Activated B cell treated with CpG ODN at 0.5 μM for 24 hours (primary cell): Measurements from ENCODE around the gene GFI1B. TPM values are rescaled to one million over a fixed set of nuclear protein-coding genes. Genes with fewer than 3 reads are reported as not detected.

ENCODE experiments used
- ATAC-seq: fragments of 200-7000 bp; cut with Tn5 transposase; one replicate; pipeline ENCODE4 v1.10.0; 2021; ENCODE audit warnings: low read depth, mild to moderate bottlenecking, moderate library complexity
- CTCF ChIA-PET: fragments of 350-600 bp; sonication (Branson Sonifier 250); formaldehyde crosslinking; loops from one replicate; lab custom pipeline; 2021; ENCODE audit warnings: antibody characterized with exemption; lab: Charles Lee
- POLR2A ChIA-PET: fragments of 350-600 bp; sonication (Branson Sonifier 250); formaldehyde crosslinking; loops from one replicate; lab custom pipeline; 2021; ENCODE audit warnings: antibody characterized with exemption; lab: Charles Lee
- DNase-seq: peaks from one replicate; pipeline ENCODE4 v3.0.0; 2022
- H3K27ac Mint-ChIP-seq: one replicate; pipeline ENCODE4 v1.8.0; 2020; ENCODE audit warnings: mixed read lengths
- H3K27me3 Mint-ChIP-seq: one replicate; pipeline ENCODE4 v1.8.0; 2021; ENCODE audit warnings: mixed read lengths
- H3K36me3 Mint-ChIP-seq: one replicate; pipeline ENCODE4 v1.8.0; 2021; ENCODE audit warnings: low read depth, mixed read lengths
- H3K4me1 Mint-ChIP-seq: one replicate; pipeline ENCODE4 v1.8.0; 2021; ENCODE audit warnings: mixed read lengths
- H3K4me3 Mint-ChIP-seq: one replicate; pipeline ENCODE4 v1.8.0; 2020; ENCODE audit warnings: mild to moderate bottlenecking, mixed read lengths
- H3K9me3 Mint-ChIP-seq: one replicate; pipeline ENCODE4 v1.8.0; 2020; ENCODE audit warnings: mixed read lengths
- CTCF ChIP-seq: fragments of 200-600 bp; IDR thresholded peaks from one replicate; pipeline ENCODE4 v1.8.0; 2022; ENCODE audit warnings: antibody characterized with exemption, mild to moderate bottlenecking
- intact Hi-C: fragments of 100-400 bp; cut with micrococcal nuclease; formaldehyde crosslinking; loops from one replicate; pipeline ENCODE4 v1.15.1; 2024
- total RNA-seq: library from RNA; stranded (reverse); gene quantifications from 2 replicates; pipeline ENCODE4 v1.2.3, GENCODE V29; 2022

GFI1B gene
- total RNA-seq, 1 donor from 2014 or later, result 0.38 TPM

GRCh38 chr9:132946211-132946610 is 32.3 kb upstream of the GFI1B start:
- Mint-ChIP-seq H3K4me1 (peaks cover 29% of the 10 kb centered on the region), H3K36me3 (peaks cover 9% of the 10 kb centered on the region), H3K4me3 (peak overlapping the region; percentile 98), H3K9me3 (no peaks in the 10 kb centered on the region), H3K27ac (no peak overlapping the region), H3K27me3 (no peaks in the 10 kb centered on the region)
- intact Hi-C loops, result no loop called here
- ChIA-PET CTCF (no interaction called here), POLR2A (interaction anchor here (3.0 kb wide), 1 partner anchor 176 kb away, joined by 12 read pairs; no protein-coding TSS in a partner anchor)
- no peak for TF ChIP-seq CTCF
- DNase-seq (no peak), ATAC-seq (no peak)

GRCh38 chr9:132946631-132947295 is 31.7 kb upstream of the GFI1B start:
- CTCF ChIA-PET, result no interaction called here
- ATAC-seq (no peak), DNase-seq (no peak)
- no peak for TF ChIP-seq CTCF
- Mint-ChIP-seq H3K36me3 (peaks cover 9% of the 10 kb centered on the region), H3K27me3 (no peaks in the 10 kb centered on the region), H3K4me3 (no peak overlapping the region), H3K4me1 (peaks cover 29% of the 10 kb centered on the region), H3K9me3 (no peaks in the 10 kb centered on the region), H3K27ac (no peak overlapping the region)
- intact Hi-C loops, result no loop called here
- POLR2A ChIA-PET, result interaction anchor here (0.6 kb wide), 2 partner anchors 481 to 884 kb away, joined by 5 to 6 read pairs; no protein-coding TSS in a partner anchor

- ChIA-PET CTCF (no interaction called here), POLR2A (interaction anchor here (0.7 kb wide), 1 partner anchor 322 kb away, joined by 3 read pairs; no protein-coding TSS in a partner anchor)
- Mint-ChIP-seq H3K27me3 (no peaks in the 10 kb centered on the region), H3K4me1 (peaks cover 21% of the 10 kb centered on the region), H3K9me3 (no peaks in the 10 kb centered on the region), H3K27ac (no peak overlapping the region), H3K36me3 (peaks cover 9% of the 10 kb centered on the region), H3K4me3 (no peak overlapping the region)
- ATAC-seq (no peak), DNase-seq (no peak)
- intact Hi-C loops, result no loop called here
- no peak for TF ChIP-seq CTCF
Measured at GRCh38 chr9:132947756-132948155, 30.7 kb upstream of the GFI1B start.

- H3K9me3 Mint-ChIP-seq, result no peaks in the 10 kb centered on the region
Measured at GRCh38 chr9:132948482-132949050, 29.9 kb upstream of the GFI1B start.

More at GRCh38 chr9:132948482-132949050, 29.9 kb upstream of the GFI1B start:
- Mint-ChIP-seq H3K36me3 (peaks cover 8% of the 10 kb centered on the region), H3K27ac (no peak overlapping the region), H3K27me3 (peaks cover 2% of the 10 kb centered on the region), H3K4me1 (peaks cover 14% of the 10 kb centered on the region), H3K4me3 (no peak overlapping the region)
- no peak for ATAC-seq
- intact Hi-C loops, result no loop called here
- POLR2A ChIA-PET, result no interaction called here
- no peak for DNase-seq
- CTCF ChIA-PET, result no interaction called here
- no peak for TF ChIP-seq CTCF
